ENCODE data around the gene UNC13B. TPM values are rescaled to one million over a fixed set of nuclear protein-coding genes. Genes with fewer than 3 reads are reported as not detected.
"Not testable (repeated sequence)": the region's sequence is repeated elsewhere in the genome, so short reads cannot be mapped to it uniquely, and the experiment has no call there.

UNC13B gene
- total RNA-seq, 1 donor = 25.3 TPM

DNA sequence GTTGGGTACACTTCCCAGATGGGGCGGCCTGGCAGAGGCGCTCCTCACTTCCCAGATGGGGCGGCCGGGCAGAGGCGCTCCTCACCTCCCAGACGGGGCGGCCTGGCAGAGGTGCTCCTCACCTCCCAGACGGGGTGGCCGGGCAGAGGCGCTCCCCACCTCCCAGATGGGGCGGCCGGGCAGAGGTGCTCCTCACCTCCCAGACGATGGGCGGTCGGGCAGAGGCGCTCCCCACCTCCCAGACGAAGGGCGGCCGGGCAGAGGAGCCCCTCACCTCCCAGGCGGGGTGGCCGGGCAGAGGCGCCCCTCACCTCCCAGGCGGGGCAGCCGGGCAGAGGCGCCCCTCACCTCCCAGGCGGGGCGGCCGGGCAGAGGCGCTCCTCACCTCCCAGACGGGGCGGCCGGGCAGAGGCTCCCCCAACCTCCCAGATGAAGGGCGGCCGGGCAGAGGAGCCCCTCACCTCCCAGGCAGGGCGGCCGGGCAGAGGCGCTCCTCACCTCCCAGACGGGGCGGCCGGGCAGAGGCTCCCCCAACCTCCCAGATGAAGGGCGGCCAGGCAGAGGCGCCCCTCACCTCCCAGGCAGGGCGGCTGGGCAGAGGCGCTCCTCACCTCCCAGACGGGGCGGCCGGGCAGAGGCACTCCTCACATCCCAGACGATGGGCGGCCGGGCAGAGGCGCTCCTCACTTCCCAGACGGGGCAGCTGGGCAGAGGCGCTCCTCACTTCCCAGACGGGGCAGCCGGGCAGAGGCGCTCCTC, 21.4 kb downstream of the UNC13B start:
- H3K4me1 ChIP-seq (ENCODE audit: insufficient read depth, low read length); H3K27ac ChIP-seq (ENCODE audit: low read depth, low read length); DNase-seq (ENCODE audit: insufficient read length, low spot score, missing footprints); H3K36me3 ChIP-seq (ENCODE audit: insufficient read depth, low read length); H3K4me2 ChIP-seq (ENCODE audit: insufficient read depth, low read length); H4K20me1 ChIP-seq (ENCODE audit: insufficient read depth, low read length); H2AFZ ChIP-seq (ENCODE audit: low read length); H3K4me3 ChIP-seq (ENCODE audit: insufficient read depth, low read length); H3K79me2 ChIP-seq (ENCODE audit: insufficient read depth, low read length); H3K27me3 ChIP-seq (ENCODE audit: insufficient read depth, low read length); H3K9me3 ChIP-seq (ENCODE audit: low read depth, low read length): not testable (repeated sequence)

DNA sequence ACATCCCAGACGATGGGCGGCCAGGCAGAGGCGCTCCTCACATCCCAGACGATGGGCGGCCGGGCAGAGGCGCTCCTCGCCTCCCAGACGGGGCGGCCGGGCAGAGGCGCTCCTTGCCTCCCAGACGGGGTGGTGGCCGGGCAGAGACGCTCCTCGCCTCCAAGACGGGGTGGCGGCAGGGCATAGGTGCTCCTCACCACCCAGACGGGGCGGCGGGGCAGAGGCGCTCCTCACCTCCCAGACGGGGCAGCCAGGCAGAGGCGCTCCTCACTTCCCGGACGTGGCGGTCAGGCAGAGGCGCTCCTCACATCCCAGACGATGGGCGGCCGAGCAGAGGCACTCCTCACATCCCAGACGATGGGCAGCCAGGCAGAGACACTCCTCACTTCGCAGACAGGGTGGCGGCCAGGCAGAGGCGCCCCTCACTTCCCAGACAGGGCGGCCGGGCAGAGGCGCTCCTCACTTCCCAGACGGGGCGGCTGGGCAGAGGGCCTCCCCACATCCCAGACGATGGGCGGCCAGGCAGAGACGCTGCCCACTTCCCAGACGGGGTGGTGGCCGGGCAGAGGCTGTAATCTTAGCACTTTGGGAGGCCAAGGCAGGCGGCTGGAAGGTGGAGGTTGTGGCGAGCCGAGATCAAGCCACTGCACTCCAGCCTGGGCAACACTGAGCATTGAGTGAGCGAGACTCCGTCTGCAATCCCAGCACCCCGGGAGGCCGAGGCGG, 22.1 kb downstream of the UNC13B start:
- not testable (repeated sequence) for H3K9me3 ChIP-seq (ENCODE audit: low read depth, low read length); H3K4me3 ChIP-seq (ENCODE audit: insufficient read depth, low read length); H3K27me3 ChIP-seq (ENCODE audit: insufficient read depth, low read length); H4K20me1 ChIP-seq (ENCODE audit: insufficient read depth, low read length); H3K36me3 ChIP-seq (ENCODE audit: insufficient read depth, low read length); H3K4me1 ChIP-seq (ENCODE audit: insufficient read depth, low read length); H3K4me2 ChIP-seq (ENCODE audit: insufficient read depth, low read length); H2AFZ ChIP-seq (ENCODE audit: low read length); H3K27ac ChIP-seq (ENCODE audit: low read depth, low read length); H3K79me2 ChIP-seq (ENCODE audit: insufficient read depth, low read length); DNase-seq (ENCODE audit: insufficient read length, low spot score, missing footprints)

DNA sequence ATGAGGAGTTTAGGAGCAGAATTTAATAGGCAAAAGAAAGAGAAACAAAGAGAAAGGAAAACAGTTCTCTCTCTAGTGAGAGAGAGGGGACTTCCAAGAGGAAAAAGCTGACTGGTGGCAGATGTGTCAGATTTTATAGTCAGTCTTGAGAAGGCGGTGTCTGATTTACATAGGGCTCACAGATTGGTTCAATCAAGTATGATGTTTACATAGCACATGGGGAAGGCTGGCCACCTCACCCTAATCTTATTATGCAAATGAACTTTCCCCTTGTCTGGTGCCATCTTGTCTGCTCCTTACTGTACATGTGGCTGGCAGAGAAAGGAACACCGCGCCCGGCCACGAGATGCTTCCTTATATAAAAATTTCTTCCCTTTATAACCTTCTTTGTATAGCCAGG, 24.7 kb downstream of the UNC13B start:
- Histone ChIP-seq H3K27ac (ENCODE audit: low read depth, low read length) (no peak overlapping the region), H3K4me2 (ENCODE audit: insufficient read depth, low read length) (no peak overlapping the region), H3K4me3 (ENCODE audit: insufficient read depth, low read length) (no peak overlapping the region), H3K9me3 (ENCODE audit: low read depth, low read length) (no peaks in the 10 kb centered on the region), H3K79me2 (ENCODE audit: insufficient read depth, low read length) (no peaks in the 10 kb centered on the region), H4K20me1 (ENCODE audit: insufficient read depth, low read length) (no peaks in the 10 kb centered on the region), H3K36me3 (ENCODE audit: insufficient read depth, low read length) (no peaks in the 10 kb centered on the region), H3K27me3 (ENCODE audit: insufficient read depth, low read length) (no peaks in the 10 kb centered on the region), H2AFZ (ENCODE audit: low read length) (no peak overlapping the region), H3K4me1 (ENCODE audit: insufficient read depth, low read length) (no peaks in the 10 kb centered on the region)
- TF ChIP-seq, protein P1, sequence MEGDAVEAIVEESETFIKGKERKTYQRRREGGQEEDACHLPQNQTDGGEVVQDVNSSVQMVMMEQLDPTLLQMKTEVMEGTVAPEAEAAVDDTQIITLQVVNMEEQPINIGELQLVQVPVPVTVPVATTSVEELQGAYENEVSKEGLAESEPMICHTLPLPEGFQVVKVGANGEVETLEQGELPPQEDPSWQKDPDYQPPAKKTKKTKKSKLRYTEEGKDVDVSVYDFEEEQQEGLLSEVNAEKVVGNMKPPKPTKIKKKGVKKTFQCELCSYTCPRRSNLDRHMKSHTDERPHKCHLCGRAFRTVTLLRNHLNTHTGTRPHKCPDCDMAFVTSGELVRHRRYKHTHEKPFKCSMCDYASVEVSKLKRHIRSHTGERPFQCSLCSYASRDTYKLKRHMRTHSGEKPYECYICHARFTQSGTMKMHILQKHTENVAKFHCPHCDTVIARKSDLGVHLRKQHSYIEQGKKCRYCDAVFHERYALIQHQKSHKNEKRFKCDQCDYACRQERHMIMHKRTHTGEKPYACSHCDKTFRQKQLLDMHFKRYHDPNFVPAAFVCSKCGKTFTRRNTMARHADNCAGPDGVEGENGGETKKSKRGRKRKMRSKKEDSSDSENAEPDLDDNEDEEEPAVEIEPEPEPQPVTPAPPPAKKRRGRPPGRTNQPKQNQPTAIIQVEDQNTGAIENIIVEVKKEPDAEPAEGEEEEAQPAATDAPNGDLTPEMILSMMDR (IDR thresholded peaks at IDR 0.05; ENCODE audit: extremely low read depth, low read depth, low read length) = no peak
- DNase-seq (ENCODE audit: insufficient read length, low spot score, missing footprints) = no peak

DNA sequence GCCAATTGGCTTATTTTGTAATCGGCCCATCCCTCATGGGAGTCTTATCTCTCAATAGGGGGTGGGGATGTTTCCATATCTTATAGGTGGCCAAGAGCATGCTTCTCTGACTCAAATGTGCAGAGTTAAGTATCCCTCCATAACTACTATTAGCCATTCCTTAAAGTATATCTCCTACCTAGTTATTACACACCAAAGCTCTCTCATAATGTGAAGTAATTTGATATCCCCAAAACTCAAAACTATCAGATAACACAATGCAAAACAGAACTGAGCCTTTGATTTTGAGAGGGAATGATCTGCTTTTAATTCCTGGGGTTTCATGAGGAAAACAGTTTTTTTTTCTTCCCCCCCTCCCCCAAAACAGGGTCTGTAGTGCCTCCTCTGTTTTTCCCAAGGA, 28.4 kb downstream of the UNC13B start:
- TF ChIP-seq, protein P1 (IDR thresholded peaks at IDR 0.05; ENCODE audit: extremely low read depth, low read depth, low read length) = no peak
- peaks cover 8% of the 10 kb centered on the region for H3K9me3 ChIP-seq (ENCODE audit: low read depth, low read length)
- peaks cover under 1% of the 10 kb centered on the region for H3K4me1 ChIP-seq (ENCODE audit: insufficient read depth, low read length)
- no peak overlapping the region for H3K4me2 ChIP-seq (ENCODE audit: insufficient read depth, low read length)
- no peaks in the 10 kb centered on the region for H4K20me1 ChIP-seq (ENCODE audit: insufficient read depth, low read length)
- no peaks in the 10 kb centered on the region for H3K36me3 ChIP-seq (ENCODE audit: insufficient read depth, low read length)
- peak; percentile 44 for DNase-seq (ENCODE audit: insufficient read length, low spot score, missing footprints)
- H3K79me2 ChIP-seq (ENCODE audit: insufficient read depth, low read length) = no peaks in the 10 kb centered on the region
- no peaks in the 10 kb centered on the region for H3K27me3 ChIP-seq (ENCODE audit: insufficient read depth, low read length)
- H3K4me3 ChIP-seq (ENCODE audit: insufficient read depth, low read length) = no peak overlapping the region
- H2AFZ ChIP-seq (ENCODE audit: low read length) = no peak overlapping the region
- no peak overlapping the region for H3K27ac ChIP-seq (ENCODE audit: low read depth, low read length)

DNA sequence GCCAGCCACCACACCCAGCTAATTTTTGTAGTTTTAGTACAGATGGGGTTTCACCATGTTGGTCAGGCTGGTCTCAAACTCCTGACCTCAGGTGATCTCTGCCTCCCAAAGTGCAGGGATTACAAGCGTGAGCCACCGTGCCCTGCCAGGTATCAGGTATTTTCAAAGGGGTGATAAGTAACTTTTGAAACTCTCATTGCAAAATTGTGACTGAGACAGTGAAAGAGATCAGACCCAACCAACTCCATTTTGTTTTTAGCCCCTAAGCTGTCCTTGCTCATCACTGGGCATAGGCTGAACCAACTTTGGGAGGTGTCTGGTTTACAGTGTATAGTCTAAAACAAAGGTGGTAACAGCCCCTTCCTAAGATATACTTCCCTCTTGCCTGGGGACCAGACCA, 29.3 kb downstream of the UNC13B start:
- H4K20me1 ChIP-seq (ENCODE audit: insufficient read depth, low read length) = no peaks in the 10 kb centered on the region
- H3K9me3 ChIP-seq (ENCODE audit: low read depth, low read length) = peaks cover 8% of the 10 kb centered on the region
- H3K4me1 ChIP-seq (ENCODE audit: insufficient read depth, low read length) = peaks cover 5% of the 10 kb centered on the region
- no peak overlapping the region for H3K27ac ChIP-seq (ENCODE audit: low read depth, low read length)
- DNase-seq (ENCODE audit: insufficient read length, low spot score, missing footprints) = no peak
- H3K27me3 ChIP-seq (ENCODE audit: insufficient read depth, low read length) = no peaks in the 10 kb centered on the region
- no peak overlapping the region for H2AFZ ChIP-seq (ENCODE audit: low read length)
- no peaks in the 10 kb centered on the region for H3K79me2 ChIP-seq (ENCODE audit: insufficient read depth, low read length)
- no peak overlapping the region for H3K4me2 ChIP-seq (ENCODE audit: insufficient read depth, low read length)
- H3K36me3 ChIP-seq (ENCODE audit: insufficient read depth, low read length) = no peaks in the 10 kb centered on the region
- no peak overlapping the region for H3K4me3 ChIP-seq (ENCODE audit: insufficient read depth, low read length)
- TF ChIP-seq, protein P1 (IDR thresholded peaks at IDR 0.05; ENCODE audit: extremely low read depth, low read depth, low read length) = no peak
